Left kidney (tissue), 2 donors: ENCODE results near the gene PPP3CA. TPM values are rescaled to one million over a fixed set of nuclear protein-coding genes. Genes with fewer than 3 reads are reported as not detected.

ENCODE experiments used
- DNase-seq: peaks from one replicate; pipeline ENCODE4 v3.0.0-alpha.2; 2013
- polyA plus RNA-seq: library from polyadenylated mRNA; unstranded; fragments of 120-200 nt; gene quantifications from one replicate; pipeline ENCODE4 v1.2.1, GENCODE V29; 2013; ENCODE audit not compliant: insufficient read length

PPP3CA gene
- polyA plus RNA-seq, 1 donor, result 54.3 TPM

DNA sequence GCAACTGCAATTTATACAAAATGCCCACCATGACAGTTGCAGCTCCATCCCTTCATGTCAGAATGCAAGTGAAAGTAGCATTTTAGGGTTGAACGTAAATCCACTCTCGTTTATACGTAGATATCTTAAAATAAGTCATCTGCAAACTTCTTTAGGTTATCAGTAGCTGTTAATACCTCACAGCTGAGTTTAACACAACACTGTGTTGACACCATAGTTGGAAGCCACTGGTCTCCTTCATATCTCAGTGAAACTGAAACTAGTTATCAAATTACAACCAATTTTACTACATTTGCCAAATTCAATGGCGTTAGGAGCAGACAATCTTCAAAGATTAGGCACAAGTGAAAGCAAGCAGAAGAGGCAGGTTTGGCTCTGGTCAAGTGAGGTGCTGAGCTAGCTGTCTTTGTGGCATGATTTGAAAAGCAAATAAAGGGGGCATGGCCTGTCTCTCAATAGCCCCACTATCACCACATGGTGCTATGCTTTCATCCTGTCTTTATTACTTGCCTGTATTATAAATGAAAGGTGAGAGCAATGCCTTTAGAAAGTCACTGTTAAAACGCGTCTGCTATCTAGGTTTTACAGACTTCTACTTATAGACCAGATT, 12.3 kb downstream of the PPP3CA start:
- DNase-seq, result no peak

DNA sequence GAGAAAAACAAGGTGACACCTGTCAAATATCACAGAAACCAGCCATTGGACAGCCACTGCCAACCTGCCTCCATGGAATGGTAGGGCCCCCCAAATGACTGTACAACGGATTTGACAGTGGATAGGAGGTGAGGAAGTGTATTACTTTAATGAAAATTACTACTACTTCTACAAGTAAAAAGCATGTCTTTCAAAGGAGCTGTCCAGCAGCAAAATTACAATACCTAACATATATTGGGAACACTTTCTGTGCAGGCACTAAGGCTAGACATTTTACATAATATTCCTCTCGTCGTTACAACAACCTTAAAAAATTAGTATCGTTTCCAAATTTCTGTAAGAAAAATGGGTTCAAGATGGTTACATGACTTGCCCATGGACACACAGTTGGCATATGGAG, 14.9 kb downstream of the PPP3CA start:
- no peak for DNase-seq

DNA sequence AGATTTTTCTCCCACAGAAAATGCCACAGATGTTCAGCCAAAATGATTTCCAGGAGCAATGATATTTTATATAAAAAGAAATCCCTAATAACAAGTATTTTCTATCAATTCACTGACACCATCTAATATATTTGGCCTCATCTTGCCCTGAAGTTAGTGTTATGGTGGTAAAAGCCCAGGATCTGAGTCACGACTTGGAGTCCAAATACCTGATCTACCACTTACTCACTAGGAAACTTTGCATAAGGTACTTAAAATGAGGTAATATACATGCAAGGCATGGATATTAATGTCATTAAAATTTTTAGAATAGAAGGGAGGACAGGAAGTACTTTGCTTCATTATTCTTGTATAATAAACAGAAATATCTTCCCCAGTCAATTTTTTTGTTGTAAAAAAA, 16.3 kb downstream of the PPP3CA start:
- no peak for DNase-seq

DNA sequence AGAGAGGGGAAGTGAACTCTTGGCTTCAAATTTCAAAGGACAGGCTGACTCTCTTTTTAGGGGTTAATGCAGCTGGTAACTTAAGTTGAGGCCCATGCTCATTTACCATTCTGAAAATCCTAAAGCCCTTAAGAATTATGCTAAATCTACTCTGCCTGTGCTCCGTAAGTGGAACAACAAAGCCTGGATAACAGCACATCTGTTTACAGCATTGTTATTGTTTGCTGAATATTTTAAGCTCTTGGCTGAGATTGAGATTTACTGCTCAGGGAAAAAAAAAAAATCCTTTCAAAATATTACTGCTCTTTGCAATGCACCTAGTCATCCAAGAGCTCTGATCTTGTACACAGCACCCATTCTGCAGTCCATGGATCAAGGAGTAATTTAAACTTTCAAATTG, 17.7 kb downstream of the PPP3CA start:
- no peak for DNase-seq

DNA sequence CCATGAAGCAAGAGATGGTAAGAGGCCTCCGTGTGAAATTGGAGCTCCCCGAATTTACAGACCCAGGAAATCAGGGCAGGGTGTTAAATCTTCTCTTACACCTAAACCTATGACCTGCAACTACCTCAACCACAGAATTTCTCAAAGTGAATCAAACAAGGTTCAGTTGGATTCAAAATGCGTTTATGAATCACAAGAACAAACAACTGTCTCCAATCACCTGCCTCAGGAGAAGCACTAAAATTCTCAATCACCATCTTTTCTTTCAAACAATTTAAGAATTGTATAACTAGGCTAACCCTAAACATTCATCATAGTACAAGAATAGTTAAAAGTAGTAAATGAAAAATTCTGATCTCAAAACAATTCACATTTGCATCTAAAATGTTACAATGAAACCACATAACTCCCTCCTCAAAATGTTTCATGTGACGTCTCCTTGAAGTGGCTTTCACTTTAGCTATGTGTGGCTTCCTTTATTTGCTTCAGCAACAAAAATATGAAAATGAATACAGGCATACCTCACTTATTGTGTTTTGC, 19.2 kb downstream of the PPP3CA start:
- DNase-seq, result no peak

DNA sequence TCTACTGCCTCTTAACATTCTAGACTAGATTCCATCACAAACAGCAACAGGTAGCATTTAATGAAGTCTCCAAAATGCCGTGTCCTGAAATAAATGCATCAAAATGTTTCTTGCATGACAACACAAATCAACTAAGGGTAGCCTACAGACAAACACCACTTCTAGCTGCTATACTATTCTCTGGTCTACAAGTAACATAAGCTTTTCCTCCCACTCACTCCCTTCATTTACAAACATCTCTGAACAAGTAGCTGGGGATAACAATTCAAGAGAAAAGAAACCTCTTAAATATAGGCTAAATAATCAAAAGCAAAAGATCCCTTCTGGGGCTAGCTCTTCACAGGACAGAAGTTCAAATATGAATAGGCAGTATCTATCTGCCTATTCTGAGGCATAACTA, 20.8 kb downstream of the PPP3CA start:
- peak; percentile 48 for DNase-seq

DNA sequence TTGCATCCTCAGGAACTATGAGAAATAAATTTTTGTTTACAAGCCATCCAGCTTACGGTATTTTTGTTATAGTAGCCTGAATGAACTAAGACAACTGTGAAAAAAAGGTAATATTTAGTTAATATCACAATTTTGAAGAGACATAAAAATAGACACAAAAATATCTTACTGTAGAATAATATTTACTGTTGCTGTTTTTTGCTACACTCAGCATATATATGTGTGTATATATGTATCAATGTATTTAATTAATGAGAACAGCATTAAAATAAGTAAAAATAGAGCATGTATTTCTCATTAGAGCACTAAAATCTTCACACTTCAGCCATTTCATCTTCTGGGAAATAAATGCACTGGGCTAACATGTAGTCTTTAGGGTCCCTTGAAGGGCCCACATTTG, 24.6 kb downstream of the PPP3CA start:
- no peak for DNase-seq

DNA sequence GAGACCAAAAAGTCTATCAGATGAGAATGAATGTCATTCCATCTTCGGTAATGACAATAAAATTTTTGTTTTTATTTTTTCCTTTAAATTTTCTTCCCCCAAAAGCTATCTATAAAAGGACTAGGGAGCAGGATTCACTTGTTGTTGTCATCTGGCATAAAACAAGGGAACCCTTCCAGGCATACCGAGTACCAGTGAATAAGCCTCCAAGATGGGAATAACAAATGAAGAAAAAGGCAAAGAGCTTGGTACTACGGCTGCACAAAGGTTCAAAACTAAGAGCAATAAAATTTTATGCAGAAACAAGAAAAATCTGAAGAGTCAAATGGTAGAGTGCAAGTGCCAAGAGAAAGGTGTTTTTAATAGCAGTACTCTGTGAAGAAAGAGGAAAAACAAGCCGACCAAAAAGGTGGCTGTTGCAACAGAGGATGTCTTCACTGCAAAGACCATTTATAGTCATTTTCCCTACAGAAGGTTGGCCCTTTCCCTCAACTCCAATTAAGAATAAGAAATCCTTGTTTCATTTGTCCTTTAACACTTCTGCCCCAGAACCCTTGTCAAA, 25.8 kb downstream of the PPP3CA start:
- DNase-seq, result no peak

DNA sequence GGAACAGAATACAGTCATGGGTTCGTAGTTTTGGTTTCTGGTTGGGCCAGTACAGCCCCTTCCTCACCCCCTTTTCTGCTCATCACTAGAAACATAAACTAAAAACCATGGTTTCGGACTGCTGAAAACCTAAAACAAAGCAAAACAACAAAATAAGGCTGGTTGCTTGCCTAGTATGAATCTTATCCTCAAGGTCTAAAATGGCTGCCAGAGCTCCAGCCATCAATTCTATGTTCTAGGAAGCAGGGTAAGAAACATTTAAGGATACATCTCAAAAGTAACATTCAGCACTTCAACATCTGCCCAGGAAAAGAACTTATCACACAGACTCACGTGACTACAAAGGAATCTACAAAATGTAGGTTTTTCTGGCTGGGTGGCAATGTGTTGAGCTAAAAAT, 31.5 kb downstream of the PPP3CA start:
- no peak for DNase-seq

DNA sequence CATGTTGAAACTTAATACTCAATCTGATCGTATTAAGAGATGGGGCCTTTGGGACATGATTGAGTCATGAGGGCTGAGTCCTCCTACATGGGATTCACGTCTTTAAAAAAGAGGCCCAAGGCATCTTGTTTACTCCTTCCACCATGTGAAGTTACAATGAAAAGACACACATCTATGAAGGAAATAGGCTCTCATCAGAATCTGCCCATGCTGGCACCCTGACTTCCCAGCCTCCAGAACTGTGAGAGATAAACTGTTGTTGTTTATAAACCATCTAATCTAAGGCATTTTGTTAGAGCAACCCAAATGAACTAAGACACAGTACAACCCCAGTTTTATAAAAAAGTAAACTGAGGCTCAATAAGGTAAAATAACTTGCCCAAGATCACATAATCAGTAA, 32.3 kb downstream of the PPP3CA start:
- no peak for DNase-seq

DNA sequence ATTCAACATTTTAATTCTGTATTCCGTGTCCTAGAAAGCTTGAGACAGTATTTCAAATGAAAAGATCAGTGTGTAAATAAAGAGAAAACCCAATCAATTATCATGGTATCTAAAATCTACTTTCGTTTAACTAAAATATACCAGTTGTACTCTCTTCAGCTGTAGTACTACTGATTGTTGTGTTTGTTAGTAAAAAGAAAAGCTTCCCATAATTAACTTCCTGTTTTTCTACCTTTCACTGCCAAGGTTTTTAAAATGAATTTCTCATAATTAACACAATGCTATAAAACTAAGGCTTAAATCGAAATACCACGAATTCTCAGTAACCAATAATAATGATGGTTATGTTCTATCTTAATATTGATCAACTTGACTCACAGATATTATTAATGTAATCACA, 37.4 kb downstream of the PPP3CA start:
- no peak for DNase-seq

DNA sequence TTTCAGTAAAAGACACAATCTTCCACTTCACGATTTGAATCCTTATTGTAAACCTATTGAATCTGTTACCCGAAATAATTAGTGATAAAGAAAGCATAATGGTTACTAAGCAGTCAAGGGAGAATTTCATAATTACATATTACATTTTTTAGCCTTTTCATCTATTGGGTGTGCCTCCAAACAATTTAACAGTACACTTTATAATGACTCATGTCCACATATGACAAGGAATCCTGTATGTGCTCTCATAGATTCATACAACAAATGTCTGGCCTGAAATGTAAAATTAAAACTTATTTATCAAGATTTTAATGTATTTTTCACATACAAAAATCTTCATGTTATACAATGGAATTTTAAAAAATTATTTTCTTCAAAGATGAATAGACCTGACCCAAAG, 39.4 kb downstream of the PPP3CA start:
- no peak for DNase-seq

DNA sequence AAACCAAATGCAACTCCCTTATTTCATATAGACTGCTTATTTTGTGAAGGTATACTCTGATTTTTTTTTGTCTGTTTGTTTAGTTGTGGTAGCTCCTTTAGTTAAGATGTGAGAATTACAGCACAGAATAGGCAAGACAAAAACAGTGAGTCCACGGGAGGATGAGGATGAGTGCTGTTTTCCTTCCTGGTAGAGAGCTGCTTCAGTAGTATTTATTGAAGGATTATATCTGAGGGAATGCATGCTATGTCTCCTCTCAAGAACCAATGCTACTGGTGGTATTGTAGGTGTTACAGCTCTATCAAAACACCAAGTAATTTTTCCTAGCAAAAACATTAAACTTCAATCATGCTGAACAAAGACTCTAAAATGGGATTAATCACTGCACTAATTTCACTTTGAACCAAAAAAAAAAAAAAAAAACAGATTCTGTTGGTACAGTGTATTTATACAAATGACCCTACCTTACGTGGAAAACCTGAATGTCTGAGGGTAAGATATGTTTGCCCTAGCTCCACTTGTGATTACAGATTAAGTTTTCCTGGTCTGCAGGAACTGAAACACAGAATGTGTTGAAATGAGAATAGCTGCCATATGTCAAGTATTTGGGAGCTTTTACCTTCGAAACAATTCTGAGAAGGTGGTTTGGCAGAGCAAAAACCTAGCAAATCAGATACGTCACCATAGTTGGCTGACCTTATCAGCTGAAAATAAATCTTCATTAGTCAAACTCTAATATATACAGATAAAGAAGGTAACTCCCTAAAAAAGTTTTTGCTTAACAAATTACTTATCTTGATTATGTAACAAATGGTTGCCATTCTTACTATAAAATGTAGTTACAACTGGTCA, 40.3 kb downstream of the PPP3CA start:
- DNase-seq, result no peak

DNA sequence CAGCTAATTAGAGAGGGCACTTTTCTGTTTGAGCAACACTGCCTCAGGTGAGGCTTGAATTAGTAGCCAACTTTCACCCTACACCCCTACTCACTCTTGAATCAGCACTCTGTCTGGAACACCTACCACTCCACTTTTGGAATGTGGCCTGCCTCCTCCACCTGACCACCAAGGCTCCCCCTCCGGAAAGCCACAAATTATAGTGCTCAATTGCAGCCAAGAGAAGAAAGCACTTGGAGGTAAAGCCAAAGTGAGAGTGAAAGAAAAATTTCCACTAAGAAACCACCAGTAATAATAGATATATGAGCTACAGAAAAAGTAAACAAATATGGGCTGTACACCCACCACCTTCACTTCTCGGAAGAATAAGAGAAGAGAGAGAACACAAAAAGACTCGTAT, 41.1 kb downstream of the PPP3CA start:
- no peak for DNase-seq

DNA sequence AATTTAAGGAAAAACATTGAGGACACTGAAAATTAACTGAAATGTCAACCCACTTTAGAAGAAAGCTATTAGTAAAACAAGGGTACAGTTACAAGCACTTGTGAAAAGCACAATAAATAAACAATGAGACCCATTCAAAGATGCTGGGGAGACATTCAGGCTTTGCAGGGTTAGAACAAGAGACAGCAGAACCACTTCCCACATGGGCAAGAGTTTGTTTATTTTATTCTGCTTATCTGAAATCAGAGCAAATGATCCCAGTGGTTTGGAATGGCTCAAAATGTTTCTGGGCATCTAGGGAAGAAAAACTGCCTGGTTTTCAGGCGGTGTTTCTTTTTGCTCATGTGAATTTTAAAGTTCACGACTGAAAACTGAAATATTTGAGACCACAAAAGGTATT, 42.4 kb downstream of the PPP3CA start:
- no peak for DNase-seq

DNA sequence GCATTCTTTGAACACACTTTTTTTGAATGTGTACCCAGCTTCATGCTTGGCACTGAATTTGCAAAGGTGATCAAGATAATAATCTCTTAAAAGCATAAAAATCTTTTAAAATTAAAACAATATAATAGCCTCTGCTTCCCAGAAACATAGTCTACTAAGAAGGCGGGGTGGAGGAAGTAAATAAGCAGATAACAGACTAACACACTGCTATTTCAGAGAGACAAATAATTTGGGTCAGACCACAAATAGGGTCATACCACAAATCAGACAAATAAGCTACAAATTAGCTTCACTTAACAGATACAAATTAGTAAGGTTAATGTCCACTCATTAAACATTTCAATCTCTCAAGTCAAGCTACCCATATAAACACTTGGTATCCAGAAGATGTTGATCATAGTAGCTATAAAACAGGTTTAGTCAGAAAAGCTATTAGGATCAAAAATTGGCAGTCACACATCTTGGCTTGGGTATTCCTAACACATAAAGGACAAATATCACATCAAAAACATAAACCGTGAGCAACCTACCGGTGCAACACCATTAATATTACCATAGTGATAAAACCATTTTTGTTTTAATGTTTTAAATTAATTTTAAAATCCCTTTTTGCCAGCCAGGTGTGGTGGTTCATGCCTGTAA, 47.3 kb downstream of the PPP3CA start:
- DNase-seq, result no peak

DNA sequence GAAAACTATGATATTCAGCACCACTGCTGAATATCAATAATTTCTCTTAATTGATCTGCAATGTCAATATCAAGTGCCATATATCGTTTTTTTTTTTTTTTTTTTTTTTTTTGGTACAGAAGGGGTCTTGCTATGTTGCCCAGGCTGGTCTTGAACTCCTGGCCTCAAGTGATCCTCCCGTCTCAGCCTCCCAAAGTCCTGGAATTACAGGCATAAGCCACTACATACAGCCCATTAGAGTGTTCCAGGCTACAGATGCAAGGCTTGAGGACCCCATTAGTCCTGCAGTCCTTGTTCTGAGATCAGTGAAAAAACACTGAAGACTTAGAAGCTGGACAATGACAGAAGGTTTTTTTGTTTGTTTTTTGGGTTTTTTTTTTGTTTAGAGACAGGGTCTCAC, 48.3 kb downstream of the PPP3CA start:
- DNase-seq, result no peak

DNA sequence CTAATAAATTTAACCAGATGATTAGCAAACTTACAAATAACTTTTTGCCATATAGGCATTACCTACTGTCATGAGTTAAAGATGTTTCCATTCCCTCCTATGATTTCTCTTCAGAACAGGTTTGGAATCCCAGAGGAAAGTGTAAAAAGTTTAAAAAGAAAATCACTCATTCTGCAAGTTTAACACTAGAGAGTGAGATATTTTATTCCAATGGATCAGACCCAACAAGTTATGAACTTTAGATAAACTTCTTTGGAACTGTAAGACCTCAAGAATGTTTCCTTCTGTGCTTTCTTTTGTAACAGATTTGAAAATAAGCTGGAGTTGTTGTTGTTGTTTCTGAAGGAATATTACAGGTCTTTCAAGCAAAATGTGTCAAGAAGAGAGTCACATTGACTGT, 51.6 kb downstream of the PPP3CA start:
- no peak for DNase-seq

DNA sequence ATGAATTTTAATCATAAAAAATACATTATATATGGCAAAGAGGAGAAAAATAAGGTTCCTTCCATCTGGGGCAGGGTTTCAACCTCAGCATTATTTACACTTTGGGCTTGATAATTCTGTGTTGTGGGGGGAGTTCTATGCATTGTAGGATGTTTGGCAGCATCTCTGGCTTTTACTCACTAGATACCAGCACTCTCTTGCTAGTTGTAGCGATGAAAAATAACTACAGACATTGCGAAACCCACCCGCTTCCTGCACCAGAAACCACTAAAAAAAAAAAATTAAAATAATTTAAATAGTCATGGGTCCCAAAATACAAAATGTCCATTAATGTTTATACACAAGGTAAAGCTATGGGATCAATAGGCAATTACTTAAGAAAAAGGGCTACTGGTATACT, 52.7 kb downstream of the PPP3CA start:
- no peak for DNase-seq

DNA sequence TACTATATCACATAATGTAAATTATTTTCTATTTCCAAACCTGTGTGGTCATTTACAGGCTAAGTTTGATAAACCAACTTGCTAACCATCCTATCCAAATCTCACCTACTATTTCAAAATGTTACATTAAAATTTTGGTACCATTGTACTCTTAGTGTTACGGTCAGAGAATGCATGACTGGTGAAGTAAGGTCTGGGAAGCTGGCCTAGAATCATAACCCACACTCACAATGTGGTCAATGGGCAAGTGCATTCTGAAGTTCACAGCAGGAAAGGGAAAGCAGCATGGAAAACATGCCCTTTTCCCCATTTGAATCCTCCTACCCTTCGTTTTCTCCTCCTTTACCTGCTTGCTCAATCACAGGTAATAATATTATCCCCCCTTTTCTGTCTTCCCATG, 54.4 kb downstream of the PPP3CA start:
- no peak for DNase-seq

DNA sequence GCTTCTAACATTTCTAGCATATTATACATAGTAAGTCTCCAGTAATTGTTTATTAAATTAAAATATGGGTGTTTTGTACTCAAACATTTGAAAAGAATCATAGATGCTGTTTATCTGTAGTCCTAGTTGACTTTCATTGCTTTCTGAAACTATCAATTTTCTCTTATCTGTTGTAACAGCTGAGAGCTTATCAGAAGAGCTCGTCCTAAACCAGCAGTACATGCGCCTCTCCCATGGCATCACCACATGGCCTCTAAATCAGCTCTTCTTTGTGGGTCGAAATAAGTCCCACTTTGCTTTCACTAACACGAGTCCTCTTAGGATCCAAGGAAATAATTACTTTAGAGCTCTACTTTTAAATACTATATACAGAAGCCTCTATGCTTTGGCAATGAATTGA, 55.1 kb downstream of the PPP3CA start:
- DNase-seq, result no peak

DNA sequence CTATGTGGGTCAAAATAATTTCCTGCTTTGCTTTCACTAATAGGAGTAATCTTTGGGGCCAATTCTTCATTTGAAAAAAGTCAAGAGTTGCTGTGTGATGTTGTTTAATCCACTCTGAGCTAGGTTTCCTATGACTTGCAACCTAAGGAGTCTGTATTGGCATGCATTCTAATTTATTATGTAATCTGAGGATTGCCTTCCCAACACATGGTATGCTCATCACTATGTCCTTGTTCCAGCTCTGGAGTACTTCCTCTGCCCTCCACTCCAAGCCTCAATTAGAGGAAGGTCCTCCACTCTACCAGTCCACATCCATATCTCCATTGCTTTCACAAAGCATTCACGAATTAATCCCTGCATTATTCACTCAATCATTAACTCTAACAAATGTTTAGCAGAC, 56.1 kb downstream of the PPP3CA start:
- no peak for DNase-seq

DNA sequence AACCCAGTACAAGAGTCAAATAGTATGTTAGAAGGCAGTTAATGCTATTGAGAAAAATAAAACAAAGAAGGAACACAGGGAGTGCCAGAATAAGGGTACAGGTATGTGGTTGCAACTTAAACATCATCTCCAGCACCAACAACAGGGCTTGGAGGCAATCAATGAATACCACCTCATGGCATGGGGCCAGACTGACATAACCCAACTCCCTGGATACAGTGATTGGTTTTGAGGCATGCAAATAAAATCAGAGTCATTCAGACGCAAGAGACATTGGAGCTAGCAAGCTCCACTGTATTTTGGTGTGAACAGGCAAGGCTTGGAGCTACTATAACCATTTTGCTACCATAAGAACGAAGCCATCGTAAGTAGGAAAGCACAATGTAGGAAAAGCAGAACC, 56.7 kb downstream of the PPP3CA start:
- no peak for DNase-seq
